HepG2 (cell line): ENCODE measurements around the gene PLCB1. TPM values are rescaled to one million over a fixed set of nuclear protein-coding genes. Genes with fewer than 3 reads are reported as not detected.

ENCODE experiments used
- ATAC-seq: fragments of 200-7000 bp; cut with Tn5 transposase; 3 replicates; pipeline ENCODE4 v1.9.1; 2020; ENCODE audit warnings: mild to moderate bottlenecking, moderate library complexity
- BruUV-seq: library from RNA; stranded (reverse); fragments of 400-500 nt; replicated peaks from 2 replicates; lab custom pipeline; 2021; lab: Mats Ljungman, UMichigan
- CTCF ChIA-PET: fragments of 300-600 bp; formaldehyde crosslinking; extraction: SDS; loops from one replicate; lab custom pipeline; 2021; ENCODE audit warnings: low total read pairs, inconsistent platforms, low intra/inter-chr PET ratio; lab: Yijun Ruan, JAX
- POLR2A ChIA-PET: fragments of 350-600 bp; sonication (Branson Sonifier 250); formaldehyde crosslinking; loops from one replicate; lab custom pipeline; 2020; ENCODE audit warnings: antibody characterized with exemption, inconsistent platforms; lab: Yijun Ruan, JAX
- DNase-seq: peaks from one replicate; pipeline ENCODE4 v3.0.0-alpha.2; 2015; ENCODE audit warnings: low spot score
- FAIRE-seq: peaks from 3 replicates; lab custom pipeline; 2011; peaks lifted over from hg19 to GRCh38; lab: Jason Lieb, UNC
- H2AFZ ChIP-seq: one replicate; pipeline ENCODE4 v1.6.1; 2011; ENCODE audit warnings: low read length, inconsistent platforms
- H3K27ac ChIP-seq: fragments of 300-600 bp; 3 replicates; pipeline ENCODE4 v1.8.0; 2011; ENCODE audit warnings: mixed run types, mild to moderate bottlenecking, mixed read lengths, low read length, inconsistent platforms; ENCODE audit not compliant: insufficient read depth; ENCODE audit errors: extremely low read length
- H3K27me3 ChIP-seq, 2 experiments: fragments of 200-600 bp in 1 of 2; 2 replicates in 1 of 2; 3 replicates in 1 of 2; pipeline versions ENCODE4 v1.6.0 to v1.8.0; 2011; ENCODE audit warnings: low read length in 2 of 2, mild to moderate bottlenecking in 2 of 2, moderate library complexity in 2 of 2, inconsistent platforms in 1 of 2; ENCODE audit not compliant: insufficient read depth in 2 of 2, control insufficient read depth in 1 of 2
- H3K36me3 ChIP-seq, 2 experiments: fragments of 200-600 bp in 1 of 2; replicated peaks in 1 of 2; 2 replicates in 1 of 2; 3 replicates in 1 of 2; pipeline versions ENCODE4 v1.5.1 to v1.8.0; 2011; ENCODE audit warnings: low read length in 2 of 2, inconsistent platforms in 1 of 2; ENCODE audit not compliant: insufficient read depth in 2 of 2, control insufficient read depth in 1 of 2
- H3K4me1 ChIP-seq: 2 replicates; pipeline ENCODE4 v1.5.1; 2012; ENCODE audit warnings: low read length, inconsistent platforms; ENCODE audit not compliant: insufficient read depth
- H3K4me2 ChIP-seq: 2 replicates; pipeline ENCODE4 v1.6.0; 2011; ENCODE audit warnings: low read depth, low read length, inconsistent platforms
- H3K4me3 ChIP-seq, 3 experiments: fragments of 200-600 bp in 1 of 3; sonication (generic), shearing (Covaris generic) in 1 of 3; replicated peaks in 1 of 3; 2 replicates each; pipeline ENCODE4 v1.5.1; 2011 to 2016; ENCODE audit warnings: low read length in 3 of 3, inconsistent platforms in 2 of 3, low read depth in 2 of 3, mild to moderate bottlenecking in 2 of 3, control low read depth in 1 of 3, mixed read lengths in 1 of 3; ENCODE audit not compliant: insufficient read depth in 1 of 3
- H3K79me2 ChIP-seq: one replicate; pipeline ENCODE4 v1.6.1; 2011; ENCODE audit warnings: low read length, inconsistent platforms; ENCODE audit not compliant: insufficient read depth
- H3K9ac ChIP-seq: 2 replicates; pipeline ENCODE4 v1.6.0; 2011; ENCODE audit warnings: mild to moderate bottlenecking, low read depth, low read length, inconsistent platforms; ENCODE audit not compliant: insufficient read depth
- H3K9me3 ChIP-seq: 2 replicates; pipeline ENCODE4 v1.5.1; 2012; ENCODE audit warnings: mild to moderate bottlenecking, low read length
- H4K20me1 ChIP-seq: 2 replicates; pipeline ENCODE4 v1.6.0; 2011; ENCODE audit warnings: inconsistent platforms, mild to moderate bottlenecking, low read length, moderate library complexity; ENCODE audit not compliant: insufficient read depth
- HOXA7 ChIP-seq: sonication (generic); formaldehyde crosslinking; IDR thresholded peaks from 2 replicates; pipeline ENCODE4 v1.8.1; 2022; ENCODE audit warnings: mild to moderate bottlenecking, missing genetic modification reagents, moderate library complexity
- ZKSCAN8 ChIP-seq: IDR thresholded peaks from 2 replicates; pipeline ENCODE4 v1.6.1; 2016; ENCODE audit warnings: borderline replicate concordance, missing genetic modification reagents, missing compliant biosample characterization
- ZNF550 ChIP-seq: sonication (generic); formaldehyde crosslinking; IDR thresholded peaks from 2 replicates; pipeline ENCODE4 v1.4.0; 2020; ENCODE audit warnings: mild to moderate bottlenecking, missing genetic modification reagents, borderline replicate concordance
- WGBS: methylation state at CpG from one replicate; pipeline ENCODE4 v1.1.6; 2017; ENCODE audit warnings: low lambda C conversion rate; 5-methylcytosine and 5-hydroxymethylcytosine counted together
- in situ Hi-C: cut with HindIII; loops from 2 replicates; pipeline ENCODE4 v1.10.0; 2017; ENCODE audit warnings: low pct_unique_long_range_greater_than_20kb; ENCODE audit not compliant: extremely low pct_ligation_motif_present
- intact Hi-C: fragments of 100-400 bp; cut with micrococcal nuclease; formaldehyde crosslinking; loops from one replicate; pipeline ENCODE4 v1.10.0; 2022; ENCODE audit not compliant: unreplicated experiment
- polyA plus RNA-seq, 8 experiments: library from polyadenylated mRNA; depleted of rRNA in 3 of 8; stranded (reverse) in 7 of 8; unstranded in 1 of 8; fragments of >200 nt; fragmentation: Illumina TruSeq in 4 of 8; extraction: Trizol in 4 of 8; gene quantifications; 2 replicates each; pipeline versions ENCODE4 v1.2.1 to v1.2.3, GENCODE V29; 2011 to 2016; ENCODE audit warnings: low read depth in 4 of 8, missing spikeins in 1 of 8, mixed read lengths in 1 of 8; ENCODE audit not compliant: insufficient read depth in 1 of 8
- total RNA-seq, 5 experiments: library from RNA; depleted of rRNA; stranded (reverse); fragments of >200 nt; fragmentation: Illumina TruSeq; extraction: Trizol; gene quantifications; 2 replicates each; pipeline ENCODE4 v1.2.3, GENCODE V29; 2016; ENCODE audit warnings: low read depth in 1 of 5
- TF ChIP-seq, protein P1 (sequence below): sonication (generic); formaldehyde crosslinking; IDR thresholded peaks from 2 replicates; pipeline ENCODE4 v1.8.0; 2022; ENCODE audit warnings: mild to moderate bottlenecking, missing genetic modification reagents, moderate library complexity

The PLCB1 gene
- total and polyA plus RNA-seq, 2 of the 13 experiments (the other 11 are each of a cell fraction or from before 2014, with no cell fraction given): 42.4 to 55.9 TPM

- TF ChIP-seq ZKSCAN8 (CRISPR knock-in tag): no peak
- TF ChIP-seq, protein P1, sequence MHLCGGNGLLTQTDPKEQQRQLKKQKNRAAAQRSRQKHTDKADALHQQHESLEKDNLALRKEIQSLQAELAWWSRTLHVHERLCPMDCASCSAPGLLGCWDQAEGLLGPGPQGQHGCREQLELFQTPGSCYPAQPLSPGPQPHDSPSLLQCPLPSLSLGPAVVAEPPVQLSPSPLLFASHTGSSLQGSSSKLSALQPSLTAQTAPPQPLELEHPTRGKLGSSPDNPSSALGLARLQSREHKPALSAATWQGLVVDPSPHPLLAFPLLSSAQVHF (CRISPR knock-in tag): no peak
These were observed 20.1 kb downstream of the PLCB1 start (continued) for GRCh38 chr20:8152183-8152582.

GRCh38 chr20:8152847-8153246 is 20.8 kb downstream of the PLCB1 start:
- peaks cover 34% of the 10 kb centered on the region for H3K79me2 ChIP-seq
- H3K27ac ChIP-seq: no peak overlapping the region
- no peak for FAIRE-seq
- no peak overlapping the region for H2AFZ ChIP-seq
- intact Hi-C loops: loop anchor here (1.0 kb wide), 1 partner anchor 85 kb away; no protein-coding TSS in a partner anchor
- no peak overlapping the region for H3K9ac ChIP-seq
- WGBS: 96% methylated on average over 2 of the region's 2 CpGs
- H3K4me2 ChIP-seq: no peak overlapping the region
- no peak for DNase-seq
- in situ Hi-C loops: loop anchor here (5.0 kb wide), 1 partner anchor 84 kb away; no protein-coding TSS in a partner anchor
- peaks cover 50% of the 10 kb centered on the region for H3K4me1 ChIP-seq
- CTCF ChIA-PET: no interaction called here
- POLR2A ChIA-PET: interaction anchor here (1.0 kb wide), 1 partner anchor 18 kb away, joined by 3 read pairs; no protein-coding TSS in a partner anchor
- no peak overlapping the region for H3K4me3 ChIP-seq
- peaks cover under 1% of the 10 kb centered on the region for H3K9me3 ChIP-seq
- no peaks in the 10 kb centered on the region for H4K20me1 ChIP-seq
- H3K27me3 ChIP-seq: no peaks in the 10 kb centered on the region
- no TSS peak for BruUV-seq
- TF ChIP-seq ZNF550 (CRISPR knock-in tag) (no peak), HOXA7 (CRISPR knock-in tag) (0 out of 2 replicates have a peak, but pooled peaks have one; percentile 27)
- ATAC-seq: no peak
- peaks cover 1 to 37% of the 10 kb centered on the region in 2 experiments; a peak in 4 of 5 replicates for H3K36me3 ChIP-seq
